T-helper 2 cell treated with Interferon-gamma antibody and Interleukin-4, amounts not matched to agents 100 ng/mL and 5 ng/mL, for 36 hours (primary cell): ENCODE data around the gene GOLGA6C. TPM values are rescaled to one million over a fixed set of nuclear protein-coding genes. Genes with fewer than 3 reads are reported as not detected.
"Not testable (repeated sequence)": the region's sequence is repeated elsewhere in the genome, so short reads cannot be mapped to it uniquely, and the experiment has no call there.

Source experiments
- intact Hi-C: fragments of 100-400 bp; cut with micrococcal nuclease; formaldehyde crosslinking; loops from one replicate; pipeline ENCODE4 v1.15.1; 2023
- total RNA-seq: library from RNA; stranded (reverse); gene quantifications from 2 replicates; pipeline ENCODE4 v1.2.3, GENCODE V29; 2022

GOLGA6C gene
- total RNA-seq, 1 donor from 2014 or later: not detected

- intact Hi-C loops: no loop called here
Observed at GRCh38 chr15:75314552-75315290, 56.6 kb downstream of the GOLGA6C start.

DNA sequence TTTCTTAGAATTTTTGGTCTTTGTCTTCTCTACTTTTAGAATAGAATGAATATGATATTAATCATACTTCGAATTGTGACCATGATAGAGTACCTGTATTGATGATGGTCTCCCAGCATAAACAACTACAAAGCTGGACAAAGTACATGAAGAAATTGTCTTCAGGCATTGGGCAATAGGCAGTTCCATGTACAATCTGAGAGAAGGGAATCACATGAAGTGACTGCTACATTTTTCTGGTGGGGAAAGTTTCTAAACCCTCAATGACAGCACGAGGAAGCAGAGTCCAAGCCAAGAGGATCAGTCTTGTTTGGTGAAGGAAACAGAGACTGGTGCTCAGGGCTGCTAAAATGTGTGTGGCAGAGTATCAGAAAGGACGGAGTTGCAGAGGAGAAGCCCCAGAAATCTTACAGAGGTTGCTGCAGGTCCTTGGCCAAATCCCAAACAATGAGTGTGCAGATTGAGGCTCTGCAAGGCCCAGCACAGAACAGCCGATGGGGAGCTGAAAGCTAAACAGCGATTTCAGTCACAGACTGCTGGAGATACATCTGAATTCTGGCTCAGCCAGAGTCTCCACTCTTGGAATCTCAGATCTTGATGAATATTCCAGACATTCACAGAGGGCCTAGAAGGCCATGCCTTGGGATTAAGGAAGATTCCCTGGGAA is 61.2 kb downstream of the GOLGA6C start:
- intact Hi-C loops: not testable (repeated sequence)

Other genes starting within 250 kb of the GOLGA6C start
- gene PPCDC, start 234.7 kb upstream of the GOLGA6C start, total RNA-seq: 50.2 and 50.4 TPM in 2 replicates
- 113 and 117 TPM in 2 replicates for gene C15orf39, start 56.5 kb upstream of the GOLGA6C start, total RNA-seq
- gene GOLGA6D, start 24.5 kb downstream of the GOLGA6C start, total RNA-seq: not detected in 2 replicates
- 80.8 and 82.6 TPM in 2 replicates for gene COMMD4, start 77.7 kb downstream of the GOLGA6C start, total RNA-seq
- 1.3 and 2.0 TPM in 2 replicates for gene NEIL1, start 88.7 kb downstream of the GOLGA6C start, total RNA-seq
- gene MAN2C1, start 110.3 kb downstream of the GOLGA6C start, total RNA-seq: 195 and 196 TPM in 2 replicates
- gene SIN3A, start 193.4 kb downstream of the GOLGA6C start, total RNA-seq: 94.7 and 100.0 TPM in 2 replicates